Putamen (tissue), 1 donor: ENCODE measurements around the gene LRP11.
"Not testable (repeated sequence)": the region's sequence is repeated elsewhere in the genome, so short reads cannot be mapped to it uniquely, and the experiment has no call there.

Experiments used
- DNase-seq: peaks from one replicate; pipeline ENCODE4 v3.0.0-alpha.2; 2016; ENCODE audit warnings: low spot score

LRP11 gene, protein sequence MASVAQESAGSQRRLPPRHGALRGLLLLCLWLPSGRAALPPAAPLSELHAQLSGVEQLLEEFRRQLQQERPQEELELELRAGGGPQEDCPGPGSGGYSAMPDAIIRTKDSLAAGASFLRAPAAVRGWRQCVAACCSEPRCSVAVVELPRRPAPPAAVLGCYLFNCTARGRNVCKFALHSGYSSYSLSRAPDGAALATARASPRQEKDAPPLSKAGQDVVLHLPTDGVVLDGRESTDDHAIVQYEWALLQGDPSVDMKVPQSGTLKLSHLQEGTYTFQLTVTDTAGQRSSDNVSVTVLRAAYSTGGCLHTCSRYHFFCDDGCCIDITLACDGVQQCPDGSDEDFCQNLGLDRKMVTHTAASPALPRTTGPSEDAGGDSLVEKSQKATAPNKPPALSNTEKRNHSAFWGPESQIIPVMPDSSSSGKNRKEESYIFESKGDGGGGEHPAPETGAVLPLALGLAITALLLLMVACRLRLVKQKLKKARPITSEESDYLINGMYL

DNA sequence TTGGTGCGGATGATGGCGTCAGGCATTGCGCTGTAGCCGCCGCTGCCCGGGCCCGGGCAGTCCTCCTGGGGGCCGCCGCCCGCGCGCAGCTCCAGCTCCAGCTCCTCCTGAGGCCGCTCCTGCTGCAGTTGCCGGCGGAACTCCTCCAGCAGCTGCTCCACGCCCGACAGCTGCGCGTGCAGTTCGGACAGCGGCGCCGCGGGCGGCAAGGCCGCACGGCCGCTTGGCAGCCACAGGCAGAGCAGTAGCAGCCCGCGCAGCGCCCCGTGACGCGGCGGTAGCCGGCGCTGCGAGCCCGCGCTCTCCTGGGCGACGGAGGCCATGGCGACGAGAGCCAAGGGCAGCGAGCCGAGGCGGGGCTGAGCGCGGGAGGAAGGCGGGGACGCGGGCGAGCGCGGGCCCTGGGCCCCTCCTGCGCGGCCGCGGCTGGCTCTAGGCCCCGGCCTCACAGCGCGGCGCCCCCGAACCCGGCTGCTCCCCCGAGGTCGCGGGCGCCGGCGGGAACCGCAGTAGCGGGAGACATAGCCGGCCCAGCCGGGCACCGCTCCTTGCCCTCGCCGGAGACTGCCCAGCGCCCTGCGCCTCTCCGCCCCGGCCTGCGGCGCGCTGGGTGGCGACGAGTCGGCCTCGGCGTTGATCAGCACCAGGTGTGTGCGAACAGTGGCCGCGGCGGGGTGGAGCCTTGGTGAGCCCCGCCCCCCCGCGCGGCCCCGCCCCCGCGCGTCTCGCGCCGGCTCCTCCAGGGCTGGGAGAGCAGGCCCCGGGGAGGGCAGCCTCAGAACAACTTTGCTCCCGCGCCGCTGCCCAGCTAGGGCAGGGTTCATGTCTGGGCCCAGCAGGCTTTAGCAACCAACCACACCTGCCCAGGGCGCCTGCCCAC is at the start of gene LRP11:
LRP11 (minus strand) TSS at position 662 of the 880 bp plus-strand sequence; CDS start at position 323, 339 bp downstream.
- peak; percentile 88 for DNase-seq

DNA sequence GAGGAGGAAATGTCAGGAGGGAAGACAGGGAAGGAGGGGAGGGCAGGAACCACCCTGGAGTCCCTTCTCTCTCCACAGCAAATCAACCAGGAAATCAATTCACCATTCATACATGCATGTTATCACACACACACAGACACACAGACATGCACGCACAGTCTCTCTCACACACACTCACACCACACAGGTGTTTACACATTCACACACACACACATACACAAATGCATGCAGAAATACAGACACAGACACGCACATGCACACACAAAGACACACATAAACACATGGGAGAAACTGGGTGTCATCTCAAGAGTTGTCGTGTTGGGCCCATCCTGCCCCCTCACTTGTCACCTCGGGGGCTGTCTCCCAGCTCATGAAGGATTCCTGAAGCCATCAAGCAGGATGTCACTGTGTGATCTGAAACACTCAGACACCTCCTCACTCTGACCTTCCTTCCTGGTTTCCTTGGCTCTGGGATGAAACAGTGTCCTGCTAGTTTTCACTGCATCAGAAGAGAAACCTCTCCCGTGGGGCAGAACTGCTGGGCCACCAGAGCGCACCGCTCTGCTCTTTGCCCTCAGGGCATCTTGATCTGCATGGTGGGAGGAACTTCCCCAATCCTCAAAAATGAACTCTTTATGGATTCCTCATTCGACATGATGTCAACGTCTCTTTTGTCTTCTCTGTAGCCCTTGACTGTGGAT is 49.5 kb upstream of the LRP11 start:
- DNase-seq = no peak

DNA sequence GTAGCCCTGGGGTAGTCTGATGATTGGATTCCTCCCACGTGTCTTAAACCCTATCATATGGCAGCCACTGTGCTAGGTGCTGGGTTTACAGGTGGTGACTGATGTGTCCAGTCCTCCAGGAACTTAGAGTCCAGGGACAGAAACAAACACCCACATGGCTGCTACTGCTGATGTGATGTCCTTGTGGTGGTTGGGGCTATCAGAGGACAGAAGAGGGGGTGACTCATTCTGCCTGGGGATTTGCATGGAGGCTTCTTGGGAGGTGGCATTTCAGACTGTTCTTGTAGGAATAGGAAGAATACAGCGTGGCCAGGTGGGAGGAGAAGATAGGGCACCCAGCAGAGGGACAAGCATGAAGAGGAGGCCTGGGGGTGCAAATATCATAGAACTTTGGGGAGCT is 48.9 kb upstream of the LRP11 start:
- no peak for DNase-seq

DNA sequence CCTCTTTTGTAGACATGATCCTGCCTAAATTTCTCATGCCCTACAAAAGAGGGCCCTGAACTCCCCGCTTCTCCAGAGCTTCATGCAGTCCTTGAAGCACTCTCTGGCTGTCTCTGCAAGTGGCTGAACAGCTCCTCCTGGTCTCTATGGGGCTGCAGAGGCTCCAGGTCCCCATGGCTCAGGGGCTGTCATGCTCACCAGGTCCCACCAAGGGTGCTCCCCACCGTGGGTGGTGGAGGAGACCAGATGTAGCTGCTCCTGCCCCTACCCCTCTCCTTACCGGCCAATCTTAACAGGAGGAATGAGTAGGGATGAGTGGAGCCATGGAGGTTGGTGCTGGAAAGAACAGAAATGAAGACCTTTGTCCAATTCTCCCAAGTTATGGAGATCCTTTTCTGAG is 48.5 kb upstream of the LRP11 start:
- DNase-seq = not testable (repeated sequence)

DNA sequence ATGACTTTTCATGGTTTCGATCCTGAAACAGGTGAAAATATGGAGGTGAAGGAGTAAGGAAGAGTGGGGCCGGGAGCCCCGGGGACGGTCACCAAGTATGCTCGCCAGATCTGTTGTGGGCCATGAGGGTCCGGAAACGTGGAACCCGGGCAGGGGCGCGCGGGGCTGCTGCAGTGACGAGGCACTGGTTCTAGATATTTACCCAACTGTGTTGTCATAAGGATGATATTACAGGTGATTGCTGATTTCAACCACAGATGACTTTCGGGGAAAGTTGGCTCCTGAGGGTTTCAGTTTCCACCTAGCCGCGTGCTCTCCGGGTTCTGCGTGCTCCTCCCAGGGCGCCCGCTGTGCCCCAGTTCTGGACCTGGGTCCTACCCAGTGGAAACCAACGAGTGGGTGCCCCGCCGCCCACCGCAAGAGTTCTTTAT is 46.6 kb upstream of the LRP11 start:
- no peak for DNase-seq

DNA sequence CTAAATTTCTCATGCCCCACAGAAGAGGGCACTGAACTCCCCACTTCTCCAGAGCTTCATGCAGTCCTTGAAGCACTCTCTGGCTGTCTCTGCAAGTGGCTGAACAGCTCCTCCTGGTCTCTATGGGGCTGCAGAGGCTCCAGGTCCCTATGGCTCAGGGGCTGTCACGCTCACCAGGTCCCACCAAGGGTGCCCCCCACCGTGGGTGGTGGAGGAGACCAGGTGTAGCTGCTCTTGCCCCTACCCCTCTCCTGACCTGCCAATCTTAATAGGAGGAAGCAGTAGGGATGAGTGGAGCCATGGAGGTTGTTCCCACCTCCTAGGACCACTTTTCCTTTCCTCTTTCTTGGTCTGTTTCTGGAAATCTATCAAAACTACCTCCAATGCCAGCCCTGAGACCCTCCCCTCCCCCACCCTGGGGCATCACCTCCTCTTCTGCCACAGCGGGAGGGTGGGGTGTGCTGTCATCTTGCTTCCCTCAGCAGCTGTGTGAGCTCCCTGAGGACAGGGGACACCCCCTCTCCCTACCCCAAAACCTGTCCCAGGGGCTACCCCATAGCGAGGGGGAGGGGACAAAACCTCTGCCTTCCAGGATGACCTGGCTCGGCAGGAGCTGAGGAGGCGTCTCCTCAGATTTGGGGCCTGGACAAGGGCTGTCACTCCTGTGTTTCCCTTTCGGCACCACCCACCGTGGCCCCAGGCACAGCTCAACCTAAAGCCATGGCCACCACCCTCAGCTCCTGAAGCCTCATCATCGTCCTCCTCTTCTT is 45.7 kb upstream of the LRP11 start:
- DNase-seq = no peak

DNA sequence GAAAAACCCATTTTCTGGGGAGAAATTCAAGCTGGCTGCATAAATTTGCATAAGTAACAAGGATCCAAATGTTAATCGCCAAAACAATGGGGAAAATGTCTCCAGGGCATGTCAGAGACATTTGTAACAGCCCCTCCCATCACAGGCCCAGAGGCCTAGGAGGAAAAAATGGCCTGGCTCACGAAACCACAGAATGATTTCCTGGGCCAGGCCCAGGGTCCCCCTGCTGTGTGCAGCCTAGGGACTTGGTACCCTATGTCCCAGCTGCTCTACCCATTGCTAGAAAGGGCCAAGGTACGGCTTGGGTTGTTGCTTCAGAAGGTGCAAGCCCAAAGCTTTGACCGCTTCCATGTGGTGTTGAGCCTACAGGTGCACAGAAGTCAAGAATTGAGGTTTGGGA is 44.3 kb upstream of the LRP11 start:
- DNase-seq = not testable (repeated sequence)

DNA sequence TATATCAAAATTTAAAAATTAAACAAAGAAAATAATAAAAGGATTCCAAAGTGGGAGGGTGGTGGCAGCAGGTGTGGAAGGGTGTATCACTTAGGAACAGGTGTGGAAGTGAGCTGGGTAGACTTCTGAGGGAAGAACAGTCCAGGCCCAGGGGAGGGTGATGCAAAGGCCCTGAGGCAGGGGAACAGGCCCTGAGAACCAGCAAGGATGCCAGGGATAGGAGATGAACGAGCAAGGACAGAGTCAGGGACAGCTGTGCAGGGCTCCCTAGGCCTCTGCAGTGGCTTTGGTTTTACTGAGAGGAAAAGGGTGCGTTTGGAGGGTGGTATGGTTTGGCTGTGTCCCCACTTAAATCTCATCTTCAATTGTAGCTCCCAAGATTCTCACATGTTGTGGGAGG is 43.2 kb upstream of the LRP11 start:
- DNase-seq = no peak

DNA sequence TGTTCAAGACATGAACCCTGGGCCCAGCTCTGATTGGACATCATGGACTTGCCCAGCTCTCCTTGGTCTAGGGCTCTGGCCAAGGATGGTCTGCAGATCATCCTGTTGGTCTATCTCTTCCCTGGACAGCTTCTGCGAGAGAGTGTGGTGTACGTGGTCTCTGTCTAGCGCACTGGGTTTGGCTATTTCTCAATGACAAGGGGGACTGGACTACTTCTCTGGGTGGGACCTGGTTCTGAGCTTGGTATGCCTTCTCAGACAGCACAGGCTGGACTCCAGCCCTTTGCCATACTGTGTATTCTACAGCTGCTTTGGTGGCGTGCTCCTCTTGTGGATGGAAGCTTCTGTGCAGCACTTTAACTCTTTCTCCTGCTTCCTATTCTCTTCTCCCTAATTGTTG is 42.2 kb upstream of the LRP11 start:
- no peak for DNase-seq

DNA sequence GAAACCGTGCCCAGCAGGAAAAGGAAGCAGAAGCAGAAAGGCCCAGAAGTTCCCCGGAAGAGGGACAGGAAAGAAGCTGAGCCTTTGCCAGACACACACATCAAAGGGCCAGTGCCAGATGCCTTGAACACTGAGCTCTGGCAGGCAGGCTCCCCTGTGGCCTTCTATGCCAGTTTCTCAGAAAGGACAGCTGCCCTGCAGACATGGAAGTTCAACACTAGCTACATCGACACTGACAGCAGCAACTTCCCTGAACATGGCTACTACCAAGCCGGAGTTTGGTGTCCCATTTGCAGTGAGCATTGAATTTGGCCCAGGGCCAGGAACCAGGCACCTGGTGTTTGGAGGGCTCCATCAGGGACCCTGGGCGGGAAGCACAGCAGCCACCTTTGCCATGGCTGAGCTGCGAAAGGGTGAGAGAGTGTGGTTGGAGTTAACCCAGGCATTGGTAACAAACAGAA is 41.8 kb upstream of the LRP11 start:
- DNase-seq = no peak

DNA sequence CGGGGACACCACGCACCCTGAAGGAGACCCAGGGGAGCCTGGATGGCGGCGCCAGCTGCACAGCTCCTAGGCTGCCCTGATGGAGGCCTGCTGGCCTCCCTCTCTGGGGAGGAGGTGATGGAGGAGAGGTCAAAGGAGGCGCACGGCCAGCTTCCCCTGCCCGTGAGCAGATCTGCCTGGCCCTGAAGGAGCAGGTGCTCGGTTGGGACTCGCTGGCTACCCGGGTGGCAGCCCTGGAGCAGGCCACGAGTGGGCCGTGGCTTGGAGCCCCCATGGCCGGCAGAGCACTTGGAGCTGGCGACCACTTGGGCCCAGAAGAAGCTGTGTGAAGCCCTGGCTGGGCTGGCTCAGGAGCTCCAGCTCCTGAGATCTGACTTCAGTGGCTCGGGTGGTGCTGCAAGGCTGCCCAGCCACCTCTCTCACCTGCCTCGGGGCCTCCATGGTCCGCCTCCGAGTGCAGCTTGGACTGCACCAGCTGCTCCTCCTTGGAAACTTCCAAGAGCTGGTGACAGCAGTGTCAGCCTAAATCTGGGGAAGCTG is 41.3 kb upstream of the LRP11 start:
- DNase-seq = no peak

DNA sequence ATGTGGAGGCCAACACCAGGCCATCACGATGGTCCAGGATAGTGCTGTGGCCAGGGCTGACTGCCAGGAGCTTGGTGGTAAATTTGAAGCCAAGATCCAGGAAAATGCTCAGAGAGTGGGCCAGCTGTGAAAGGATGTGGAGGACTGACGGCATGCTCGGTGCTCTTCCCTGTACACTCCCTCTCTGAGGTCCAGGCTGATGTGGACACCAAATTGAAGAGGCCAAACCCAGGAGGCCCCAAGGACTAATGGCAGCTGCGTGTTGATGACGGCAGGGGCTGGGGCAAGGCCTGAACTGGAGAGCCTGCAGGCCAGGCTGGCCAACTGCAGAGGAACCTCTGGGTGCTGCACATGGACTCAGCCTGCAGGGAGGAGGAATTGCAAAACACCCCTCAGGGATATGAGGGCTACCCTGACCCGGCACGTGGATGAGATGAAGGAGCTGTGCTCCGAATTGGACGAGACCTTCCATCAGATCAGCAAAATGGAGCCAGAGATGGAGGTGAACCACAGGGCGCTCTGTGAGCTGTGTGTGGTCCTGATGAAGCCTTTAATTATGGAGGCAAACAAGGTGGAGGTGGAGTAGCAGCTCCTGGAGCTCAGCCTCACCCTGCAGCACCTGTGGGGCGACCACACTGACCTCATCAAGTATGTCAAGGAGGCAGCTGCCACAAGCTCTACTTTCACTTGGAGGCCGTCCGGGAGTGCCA is 40.7 kb upstream of the LRP11 start:
- DNase-seq = no peak

DNA sequence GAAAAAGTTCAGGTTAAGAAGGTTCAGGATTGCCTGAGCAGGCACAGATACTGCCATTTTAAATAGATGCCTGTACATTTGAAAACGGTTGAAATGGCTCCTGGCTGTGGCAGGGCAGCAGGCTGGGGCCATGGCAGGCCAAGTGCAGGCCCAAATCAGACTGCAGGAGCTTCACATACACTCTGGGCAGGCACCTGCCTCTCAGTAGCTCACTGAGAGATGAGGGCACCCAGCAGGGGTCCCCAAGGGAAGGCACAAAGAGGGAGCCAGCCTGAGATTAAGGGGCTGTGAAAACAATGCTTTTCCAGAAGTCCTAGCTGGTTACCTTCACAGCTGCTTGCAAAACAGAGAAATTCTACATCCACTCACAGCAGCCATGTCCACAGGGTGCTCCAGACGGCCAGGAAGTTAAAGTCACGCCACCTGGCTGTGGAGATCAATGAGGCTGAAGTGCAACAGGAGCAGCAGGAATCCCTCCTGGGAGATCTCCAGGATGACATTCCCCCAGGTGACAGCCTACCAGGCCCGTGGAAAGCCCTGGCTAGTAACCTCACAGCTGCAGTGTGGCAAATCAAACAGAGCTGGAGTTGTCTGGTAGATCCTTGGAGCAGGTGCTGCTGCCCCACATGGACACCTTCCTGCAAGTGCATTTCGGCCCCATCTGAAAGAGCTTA is 39.9 kb upstream of the LRP11 start:
- DNase-seq = no peak

DNA sequence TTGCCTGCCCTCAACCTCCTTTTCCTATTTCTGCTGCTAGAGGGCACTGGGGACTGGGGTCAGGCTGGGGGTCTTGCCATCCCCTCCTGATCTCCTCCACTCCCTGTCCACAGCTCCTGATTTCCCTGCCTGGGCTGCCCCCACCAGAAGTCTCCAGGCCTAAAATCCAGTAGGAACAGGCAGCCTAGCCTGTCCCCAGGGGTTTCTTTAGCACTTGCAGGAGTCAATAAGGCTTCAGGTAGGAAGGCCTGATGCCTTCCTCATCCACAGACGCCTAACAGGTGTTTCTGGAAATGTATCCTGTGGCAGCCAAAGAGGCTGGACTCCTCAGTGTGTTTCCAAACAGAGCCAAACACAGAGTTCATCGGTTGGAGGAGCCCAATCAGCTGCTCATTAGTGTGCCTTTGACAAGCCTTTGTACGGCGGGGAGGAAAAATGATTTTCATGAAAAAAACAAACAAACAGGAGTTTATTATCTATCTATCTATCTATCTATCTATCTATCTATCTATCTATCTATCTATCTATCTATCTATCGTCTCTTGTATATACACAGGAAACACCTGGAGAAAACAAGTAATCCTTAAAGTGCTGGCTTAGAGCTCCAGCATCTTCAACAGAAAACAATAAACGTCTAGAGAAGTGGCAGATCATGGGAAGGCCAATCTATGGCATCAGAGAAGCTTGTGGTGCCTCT is 37.4 kb upstream of the LRP11 start:
- DNase-seq = no peak

DNA sequence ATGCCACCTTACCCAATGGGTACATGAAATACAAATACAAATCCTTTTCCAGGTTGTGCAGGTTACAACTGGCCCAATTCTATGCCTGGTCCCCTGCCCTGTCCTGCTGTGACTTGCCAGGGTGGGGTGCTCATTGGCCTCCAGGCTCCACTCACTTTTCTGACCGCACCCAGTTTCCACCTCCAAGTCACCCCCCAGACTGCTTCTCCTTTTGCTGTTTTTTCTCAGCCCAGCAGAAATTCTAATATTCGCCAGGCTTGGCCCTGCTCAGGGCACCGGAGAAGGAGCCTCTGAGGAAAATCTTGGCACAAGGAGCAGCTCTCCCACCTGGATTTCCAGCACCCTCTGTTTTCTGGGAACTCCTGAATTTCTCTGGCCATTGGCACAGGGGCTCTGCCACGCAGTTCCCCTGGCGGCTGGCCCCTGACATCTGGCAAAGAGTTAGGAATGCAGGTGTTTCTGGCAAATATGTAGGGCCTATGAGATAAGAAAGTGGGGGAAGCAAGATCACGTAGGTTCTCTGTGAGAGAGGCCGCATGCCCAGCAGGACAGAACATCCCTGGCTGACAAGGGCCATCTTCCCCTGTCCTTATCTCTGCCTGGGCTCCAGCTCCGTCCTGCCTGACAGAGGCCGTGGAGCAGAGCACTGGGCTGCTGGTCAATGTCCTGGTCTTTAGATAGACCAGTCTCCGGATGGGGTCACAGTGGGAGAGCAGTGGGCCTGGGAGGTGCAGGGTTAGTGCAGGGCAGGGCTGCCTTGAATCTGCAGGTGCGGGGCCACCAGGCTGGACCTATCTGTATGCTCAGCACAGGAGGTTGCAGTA is 36.7 kb upstream of the LRP11 start:
- no peak for DNase-seq

DNA sequence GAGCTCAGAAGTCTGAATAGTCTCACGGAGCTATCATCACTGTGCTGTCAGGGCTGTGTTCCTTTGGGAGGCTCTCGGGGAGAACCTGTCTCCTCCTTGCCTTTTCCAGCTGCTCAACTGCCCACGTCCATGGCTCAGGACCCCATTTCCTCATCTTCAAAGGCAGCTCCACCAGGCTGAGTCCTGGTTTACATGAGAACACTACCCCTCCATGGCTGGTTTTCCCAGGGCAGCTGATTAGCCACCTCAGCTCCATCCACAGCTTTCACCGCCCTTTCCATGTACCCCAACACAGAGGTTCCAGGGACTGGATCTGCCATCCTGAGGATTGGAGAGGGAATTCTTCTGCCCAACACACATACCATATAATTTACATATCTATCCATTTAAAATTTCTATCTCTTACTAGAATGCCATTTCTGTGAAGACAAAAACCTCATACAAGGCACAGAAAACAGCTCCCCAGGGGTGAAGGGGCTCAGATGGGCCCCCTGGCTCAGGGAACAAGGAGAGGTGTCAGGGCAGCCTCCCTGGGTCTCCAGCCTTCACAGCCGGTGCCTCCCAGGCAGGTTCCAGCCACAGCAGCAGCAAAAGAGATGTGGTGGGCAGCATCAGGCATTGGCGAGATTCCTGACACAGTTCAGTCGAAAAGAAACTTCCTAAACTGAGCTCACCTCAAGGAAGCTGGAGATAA is 35.9 kb upstream of the LRP11 start:
- DNase-seq = no peak

DNA sequence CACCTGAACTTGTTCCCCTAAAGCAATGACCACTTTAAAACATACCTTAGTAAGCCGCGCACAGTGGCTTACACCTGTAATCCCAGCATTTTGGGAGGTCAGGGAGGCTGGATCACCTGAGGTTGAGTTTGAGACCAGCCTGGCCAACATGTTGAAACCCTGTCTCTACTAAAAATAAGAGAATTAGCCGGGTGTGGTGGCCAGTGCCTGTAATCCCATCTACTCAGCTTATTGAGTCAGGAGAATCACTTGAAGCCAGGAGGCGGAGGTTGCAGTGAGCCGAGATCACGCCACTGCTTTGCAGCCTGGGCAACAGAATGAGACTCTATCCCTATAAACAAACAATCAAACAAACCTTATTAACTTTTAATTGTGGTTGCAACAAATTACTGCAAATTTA is 35.3 kb upstream of the LRP11 start:
- no peak for DNase-seq

DNA sequence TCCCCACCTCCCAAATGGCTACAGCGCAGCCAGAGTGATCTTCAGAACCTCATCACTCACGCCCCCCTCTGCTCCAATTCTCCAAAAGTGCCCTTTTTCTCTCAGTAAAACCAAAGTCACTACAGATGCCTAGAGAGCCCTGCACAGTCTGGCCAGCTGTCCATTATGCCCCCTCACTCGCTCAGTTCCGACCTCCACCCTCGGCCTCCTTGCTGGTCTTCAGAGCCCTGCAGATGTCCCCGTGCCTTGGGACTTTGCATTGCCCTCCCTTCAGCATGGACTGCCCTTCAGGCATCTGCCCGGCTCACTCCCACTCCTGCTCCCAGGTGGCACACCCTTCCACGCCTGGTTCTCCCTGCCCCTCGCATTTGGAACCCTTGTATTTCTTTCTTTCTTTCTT is 34.8 kb upstream of the LRP11 start:
- DNase-seq = no peak
